Measurements from ENCODE around the gene PAK6.

Gene PAK6

GRCh38 chr15:40240619-40241221 lies 1.9 kb downstream of the PAK6 start:
- no peaks in the 10 kb centered on the region for H3K79me2 ChIP-seq (ENCODE audit: insufficient read depth, low read length)
- TF ChIP-seq EZH2 (IDR thresholded peaks at IDR 0.05; ENCODE audit: borderline replicate concordance, low read length) (no peak), CTCF (IDR thresholded peaks at IDR 0.05; ENCODE audit: low read length) (no peak)
- H3K9ac ChIP-seq (ENCODE audit: low read length), result no peak overlapping the region
- no peaks in the 10 kb centered on the region for H3K9me3 ChIP-seq (ENCODE audit: low read length)
- H2AFZ ChIP-seq (ENCODE audit: low read length), result no peak overlapping the region
- H4K20me1 ChIP-seq (ENCODE audit: insufficient read depth, low read length), result no peaks in the 10 kb centered on the region
- H3K4me1 ChIP-seq (ENCODE audit: insufficient read depth, low read length, severe bottlenecking), result peaks cover 13% of the 10 kb centered on the region
- H3K4me3 ChIP-seq (ENCODE audit: low read depth, low read length, poor library complexity, severe bottlenecking), result no peak overlapping the region
- no peaks in the 10 kb centered on the region for H3K9me2 ChIP-seq (ENCODE audit: low read depth, low read length)
- no peak overlapping the region for H3K4me2 ChIP-seq (ENCODE audit: low read length)
- H3K27me3 ChIP-seq (ENCODE audit: insufficient read depth, low read length), result no peaks in the 10 kb centered on the region; the same call in 1 of the 2 replicates
- no peaks in the 10 kb centered on the region for H3K36me3 ChIP-seq (ENCODE audit: insufficient read depth, low read length)
- H3K27ac ChIP-seq (ENCODE audit: low read depth, low read length, poor library complexity, severe bottlenecking), result no peak overlapping the region
- no peaks in the 10 kb centered on the region for H3F3A ChIP-seq (ENCODE audit: insufficient read depth, low read length)

- H3K36me3 ChIP-seq (ENCODE audit: insufficient read depth, low read length), result no peaks in the 10 kb centered on the region
- no peaks in the 10 kb centered on the region for H4K20me1 ChIP-seq (ENCODE audit: insufficient read depth, low read length)
- no peaks in the 10 kb centered on the region for H3K79me2 ChIP-seq (ENCODE audit: insufficient read depth, low read length)
- H3K4me3 ChIP-seq (ENCODE audit: low read depth, low read length, poor library complexity, severe bottlenecking), result no peak overlapping the region
- H3K9ac ChIP-seq (ENCODE audit: low read length), result no peak overlapping the region
- H3K27me3 ChIP-seq (ENCODE audit: insufficient read depth, low read length), result no peaks in the 10 kb centered on the region; the same call in 1 of the 2 replicates
- peaks cover 13% of the 10 kb centered on the region for H3K4me1 ChIP-seq (ENCODE audit: insufficient read depth, low read length, severe bottlenecking)
- H3K9me2 ChIP-seq (ENCODE audit: low read depth, low read length), result no peaks in the 10 kb centered on the region
- no peaks in the 10 kb centered on the region for H3F3A ChIP-seq (ENCODE audit: insufficient read depth, low read length)
- TF ChIP-seq CTCF (IDR thresholded peaks at IDR 0.05; ENCODE audit: low read length) (no peak), EZH2 (IDR thresholded peaks at IDR 0.05; ENCODE audit: borderline replicate concordance, low read length) (no peak)
- H3K27ac ChIP-seq (ENCODE audit: low read depth, low read length, poor library complexity, severe bottlenecking), result no peak overlapping the region
- H3K4me2 ChIP-seq (ENCODE audit: low read length), result no peak overlapping the region
- H2AFZ ChIP-seq (ENCODE audit: low read length), result no peak overlapping the region
- H3K9me3 ChIP-seq (ENCODE audit: low read length), result no peaks in the 10 kb centered on the region
Measured at GRCh38 chr15:40241269-40242212, 2.7 kb downstream of the PAK6 start.

GRCh38 chr15:40242213-40242599 lies 3.3 kb downstream of the PAK6 start:
- H3K9ac ChIP-seq (ENCODE audit: low read length), result no peak overlapping the region

More at GRCh38 chr15:40242213-40242599, 3.3 kb downstream of the PAK6 start:
- Histone ChIP-seq H3K36me3 (ENCODE audit: insufficient read depth, low read length) (no peaks in the 10 kb centered on the region), H3K4me3 (ENCODE audit: low read depth, low read length, poor library complexity, severe bottlenecking) (no peak overlapping the region), H3K27ac (ENCODE audit: low read depth, low read length, poor library complexity, severe bottlenecking) (no peak overlapping the region), H3K4me2 (ENCODE audit: low read length) (no peak overlapping the region), H3K27me3 (ENCODE audit: insufficient read depth, low read length) (no peaks in the 10 kb centered on the region; the same call in 1 of the 2 replicates), H3F3A (ENCODE audit: insufficient read depth, low read length) (no peaks in the 10 kb centered on the region), H3K9me3 (ENCODE audit: low read length) (no peaks in the 10 kb centered on the region), H3K4me1 (ENCODE audit: insufficient read depth, low read length, severe bottlenecking) (peaks cover 13% of the 10 kb centered on the region), H2AFZ (ENCODE audit: low read length) (no peak overlapping the region), H3K9me2 (ENCODE audit: low read depth, low read length) (no peaks in the 10 kb centered on the region), H4K20me1 (ENCODE audit: insufficient read depth, low read length) (no peaks in the 10 kb centered on the region), H3K79me2 (ENCODE audit: insufficient read depth, low read length) (no peaks in the 10 kb centered on the region)
- TF ChIP-seq CTCF (IDR thresholded peaks at IDR 0.05; ENCODE audit: low read length) (no peak), EZH2 (IDR thresholded peaks at IDR 0.05; ENCODE audit: borderline replicate concordance, low read length) (no peak)

Measured in OCI-LY1 (cell line).